Sigmoid colon (tissue), 7 donors: ENCODE data around the gene PRKN. TPM values are rescaled to one million over a fixed set of nuclear protein-coding genes. Genes with fewer than 3 reads are reported as not detected.

ENCODE experiments used
- DNase-seq: peaks from one replicate; pipeline ENCODE4 v3.0.0-alpha.2; 2019
- H3K27ac ChIP-seq, 4 donors: fragments of 200-600 bp; sonication (generic); one replicate each; pipeline ENCODE4 v1.5.1; 2016 to 2019; ENCODE audit warnings: mild to moderate bottlenecking in 1 of 4
- H3K27me3 ChIP-seq, 3 donors: fragments of 200-600 bp; sonication (generic); one replicate each; pipeline ENCODE4 v1.5.1; 2019; ENCODE audit warnings: mild to moderate bottlenecking in 1 of 3
- H3K36me3 ChIP-seq, 4 donors: fragments of 200-600 bp; sonication (generic); one replicate each; pipeline ENCODE4 v1.5.1; 2016 to 2019
- H3K4me1 ChIP-seq, 4 donors: fragments of 200-600 bp; sonication (generic); one replicate each; pipeline ENCODE4 v1.5.1; 2017 to 2019
- H3K4me3 ChIP-seq, 4 donors: fragments of 200-600 bp; sonication (generic); one replicate each; pipeline ENCODE4 v1.5.1; 2017 to 2019; ENCODE audit warnings: mild to moderate bottlenecking in 2 of 4, moderate library complexity in 1 of 4
- H3K9me3 ChIP-seq, 4 donors: fragments of 200-600 bp in 3 of 4; sonication (generic) in 3 of 4; one replicate each; pipeline versions ENCODE4 v1.5.1 to v1.6.1; 2013 to 2019
- CTCF ChIP-seq, 4 experiments: fragments of 450-650 bp in 3 of 4; fragments of 200-600 bp in 1 of 4; IDR thresholded peaks; one replicate each; pipeline ENCODE4 v1.5.1; 2016 to 2019; ENCODE audit warnings: antibody characterized with exemption in 4 of 4, mild to moderate bottlenecking in 3 of 4, moderate library complexity in 2 of 4
- EP300 ChIP-seq, 4 donors: sonication (generic); formaldehyde crosslinking; IDR thresholded peaks; one replicate each; pipeline ENCODE4 v1.6.1; 2017; ENCODE audit warnings: antibody characterized with exemption in 4 of 4
- POLR2A ChIP-seq, 2 donors: fragments of 450-650 bp; IDR thresholded peaks; one replicate each; pipeline ENCODE4 v1.6.1; 2016; ENCODE audit warnings: antibody characterized with exemption in 2 of 2, mild to moderate bottlenecking in 2 of 2, moderate library complexity in 2 of 2
- POLR2AphosphoS5 ChIP-seq, 4 donors: sonication (generic); formaldehyde crosslinking; IDR thresholded peaks; one replicate each; pipeline ENCODE4 v1.6.1; 2017; ENCODE audit warnings: antibody characterized with exemption in 4 of 4
- WGBS, 2 donors: extraction: QIAGEN DNeasy Blood & Tissue Kit; methylation state at CpG; one replicate each; pipeline ENCODE4 v1.1.7; 2013; 5-methylcytosine and 5-hydroxymethylcytosine counted together
- intact Hi-C: fragments of 100-400 bp; cut with DNase I; formaldehyde crosslinking; loops from one replicate; pipeline ENCODE4 v1.15.1; 2023
- polyA plus RNA-seq, 3 donors: library from polyadenylated mRNA; stranded (reverse); fragments of 200-250 nt; gene quantifications; one replicate each; pipeline ENCODE4 v1.2.3, GENCODE V29; 2013
- total RNA-seq, 4 donors: library from RNA; depleted of rRNA; stranded (reverse); fragments of >200 nt; gene quantifications; one replicate each; pipeline ENCODE4 v1.1.0, GENCODE V29; 2016
- donor health status: healthy with polysubstance abuse.
- donor health status: Bipolar disorder and iron deficiency.
- donor health status: healthy.

Gene PRKN
- total and polyA plus RNA-seq, 7 donors, result 0.38 to 173 (median 9.7) TPM

GRCh38 chr6:161963634-161964234 is 763.8 kb downstream of the PRKN start:
- Histone ChIP-seq H3K27ac (no peak overlapping the region), H3K4me3 (no peak overlapping the region), H3K4me1 (no peaks in the 10 kb centered on the region), H3K9me3 (no peaks in the 10 kb centered on the region), H3K36me3 (no peaks in the 10 kb centered on the region), H3K27me3 (no peaks in the 10 kb centered on the region)
- intact Hi-C loops, result no loop called here
- WGBS, 2 donors, result 72 to 88% methylated on average over 4 of the region's 4 CpGs
- no peak for TF ChIP-seq CTCF (IDR thresholded peaks at IDR 0.05)
- TF ChIP-seq POLR2A (IDR thresholded peaks at IDR 0.05), result no peak
- no peak for TF ChIP-seq POLR2AphosphoS5 (IDR thresholded peaks at IDR 0.05)
- no peak for TF ChIP-seq EP300 (IDR thresholded peaks at IDR 0.05)
- DNase-seq, result no peak

- no peaks in the 10 kb centered on the region for H3K36me3 ChIP-seq
- H3K9me3 ChIP-seq, result no peaks in the 10 kb centered on the region
- no peak overlapping the region for H3K27ac ChIP-seq
- H3K27me3 ChIP-seq, result no peaks in the 10 kb centered on the region
- H3K4me3 ChIP-seq, result no peak overlapping the region
- H3K4me1 ChIP-seq, result no peaks in the 10 kb centered on the region
- DNase-seq, result no peak
- TF ChIP-seq CTCF (IDR thresholded peaks at IDR 0.05), result no peak
- intact Hi-C loops, result no loop called here
- WGBS, 2 donors, result 90 to 95% methylated on average over 8 of the region's 8 CpGs
Observed at GRCh38 chr6:161963181-161963580, 764.4 kb downstream of the PRKN start.

GRCh38 chr6:161961796-161962195 is 765.8 kb downstream of the PRKN start:
- Histone ChIP-seq H3K4me1 (no peaks in the 10 kb centered on the region), H3K4me3 (no peak overlapping the region), H3K27me3 (no peaks in the 10 kb centered on the region), H3K36me3 (no peaks in the 10 kb centered on the region), H3K9me3 (no peaks in the 10 kb centered on the region), H3K27ac (no peak overlapping the region)
- DNase-seq, result no peak
- TF ChIP-seq EP300 (IDR thresholded peaks at IDR 0.05) (no peak), POLR2AphosphoS5 (IDR thresholded peaks at IDR 0.05) (no peak), CTCF (IDR thresholded peaks at IDR 0.05) (no peak), POLR2A (IDR thresholded peaks at IDR 0.05) (no peak)
- WGBS, 2 donors, result 86 to 92% methylated on average over 6 of the region's 6 CpGs
- intact Hi-C loops, result no loop called here

GRCh38 chr6:161961046-161961445 is 766.5 kb downstream of the PRKN start:
- 92 to 95% methylated on average over 8 of the region's 8 CpGs for WGBS, 2 donors
- intact Hi-C loops, result no loop called here

More at GRCh38 chr6:161961046-161961445, 766.5 kb downstream of the PRKN start:
- Histone ChIP-seq H3K9me3 (no peaks in the 10 kb centered on the region), H3K36me3 (no peaks in the 10 kb centered on the region), H3K27me3 (no peaks in the 10 kb centered on the region), H3K4me1 (no peaks in the 10 kb centered on the region), H3K4me3 (no peak overlapping the region), H3K27ac (no peak overlapping the region)
- no peak for DNase-seq
- no peak for TF ChIP-seq POLR2AphosphoS5 (IDR thresholded peaks at IDR 0.05)
- TF ChIP-seq POLR2A (IDR thresholded peaks at IDR 0.05), result no peak
- no peak for TF ChIP-seq CTCF (IDR thresholded peaks at IDR 0.05)
- no peak for TF ChIP-seq EP300 (IDR thresholded peaks at IDR 0.05)
